Neural progenitor cell (in vitro differentiated cells): Measurements from ENCODE around the gene FCSK. TPM values are rescaled to one million over a fixed set of nuclear protein-coding genes. Genes with fewer than 3 reads are reported as not detected.
"Not testable (repeated sequence)": the region's sequence is repeated elsewhere in the genome, so short reads cannot be mapped to it uniquely, and the experiment has no call there.

Source experiments
- DNase-seq: peaks from one replicate; pipeline ENCODE4 v3.0.0-alpha.2; 2016; ENCODE audit warnings: low spot score
- H2AFZ ChIP-seq: fragments of 200-600 bp; sonication (generic); replicated peaks from 2 replicates; pipeline ENCODE4 v1.6.1; 2016; ENCODE audit warnings: antibody characterized with exemption
- H3F3A ChIP-seq: fragments of 200-600 bp; sonication (generic); 2 replicates; pipeline ENCODE4 v1.6.1; 2016; ENCODE audit warnings: antibody characterized with exemption, low read depth
- H3K27ac ChIP-seq: fragments of 200-600 bp; sonication (generic); 2 replicates; pipeline ENCODE4 v1.5.1; 2016; ENCODE audit warnings: mild to moderate bottlenecking
- H3K27me3 ChIP-seq: fragments of 200-600 bp; sonication (generic); 2 replicates; pipeline ENCODE4 v1.6.1; 2016; ENCODE audit warnings: mild to moderate bottlenecking, moderate library complexity
- H3K36me3 ChIP-seq: fragments of 200-600 bp; sonication (generic); 2 replicates; pipeline ENCODE4 v1.5.1; 2016
- H3K4me1 ChIP-seq: fragments of 200-600 bp; sonication (generic); 2 replicates; pipeline ENCODE4 v1.6.1; 2016; ENCODE audit warnings: mixed run types
- H3K4me2 ChIP-seq: fragments of 200-600 bp; sonication (generic); 2 replicates; pipeline ENCODE4 v1.6.1; 2016
- H3K4me3 ChIP-seq: fragments of 200-600 bp; sonication (generic); 2 replicates; pipeline ENCODE4 v1.5.1; 2016
- H3K79me2 ChIP-seq: fragments of 200-600 bp; sonication (generic); 2 replicates; pipeline ENCODE4 v1.6.1; 2016; ENCODE audit warnings: low read depth
- H3K9ac ChIP-seq: fragments of 200-600 bp; sonication (generic); 2 replicates; pipeline ENCODE4 v1.6.1; 2016
- H3K9me3 ChIP-seq: fragments of 200-600 bp; sonication (generic); 2 replicates; pipeline ENCODE4 v1.5.1; 2016; ENCODE audit warnings: low read depth
- H4K20me1 ChIP-seq: fragments of 200-600 bp; sonication (generic); 2 replicates; pipeline ENCODE4 v1.6.1; 2016; ENCODE audit warnings: low read depth
- H3K27ac Mint-ChIP-seq: 3 replicates; pipeline ENCODE4 v1.8.0; 2021; ENCODE audit warnings: mixed read lengths
- H3K27me3 Mint-ChIP-seq: 2 replicates; pipeline ENCODE4 v1.8.0; 2022; ENCODE audit warnings: low read depth, mild to moderate bottlenecking, inconsistent platforms, moderate library complexity, mixed read lengths; ENCODE audit not compliant: insufficient read depth
- H3K36me3 Mint-ChIP-seq: 3 replicates; pipeline ENCODE4 v1.8.0; 2021; ENCODE audit warnings: mixed read lengths
- H3K4me1 Mint-ChIP-seq: 3 replicates; pipeline ENCODE4 v1.8.0; 2021; ENCODE audit warnings: mixed read lengths
- H3K4me3 Mint-ChIP-seq: 3 replicates; pipeline ENCODE4 v1.8.0; 2021; ENCODE audit warnings: mild to moderate bottlenecking, moderate library complexity, mixed read lengths
- H3K9me3 Mint-ChIP-seq: 3 replicates; pipeline ENCODE4 v1.8.0; 2020; ENCODE audit warnings: mixed read lengths
- EZH2 ChIP-seq: fragments of 200-600 bp; sonication (generic); IDR thresholded peaks from 2 replicates; pipeline ENCODE4 v1.6.1; 2017; ENCODE audit warnings: antibody characterized with exemption, mild to moderate bottlenecking, moderate library complexity
- EZH2phosphoT487 ChIP-seq: fragments of 200-600 bp; sonication (generic); IDR thresholded peaks from 2 replicates; pipeline ENCODE4 v1.6.1; 2017; ENCODE audit warnings: antibody characterized with exemption
- total RNA-seq: library from RNA; depleted of rRNA; stranded (reverse); fragments of >200 nt; gene quantifications from 2 replicates; pipeline ENCODE4 v1.2.3, GENCODE V29; 2015; ENCODE audit warnings: low replicate concordance
- TF ChIP-seq, protein P1 (sequence below): fragments of 200-600 bp; sonication (generic); IDR thresholded peaks from 2 replicates; pipeline ENCODE4 v1.5.1; 2017; ENCODE audit warnings: antibody characterized with exemption, mild to moderate bottlenecking

The FCSK gene
- total RNA-seq, 1 donor from 2014 or later: 11.0 TPM

DNA sequence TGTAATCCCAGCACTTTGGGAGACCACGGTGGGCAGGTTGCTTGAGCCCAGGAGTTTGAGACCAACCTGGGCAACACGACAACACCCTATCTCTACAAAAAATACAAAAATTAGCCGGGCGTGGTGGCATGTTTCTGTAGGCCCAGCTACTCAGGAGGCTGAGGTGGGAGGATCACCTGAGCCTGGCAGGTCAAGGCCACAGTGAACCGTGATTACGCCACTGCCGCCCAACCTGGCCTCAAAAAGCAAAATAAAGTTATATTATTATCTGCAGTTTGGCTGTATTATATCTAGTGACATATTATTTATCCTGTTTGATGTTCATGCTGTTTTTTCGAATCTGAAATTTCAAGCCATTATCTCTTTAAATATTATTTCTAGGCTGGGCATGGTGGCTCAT, 42.0 kb upstream of the FCSK start:
- peaks cover 9% of the 10 kb centered on the region for H3F3A ChIP-seq
- H2AFZ ChIP-seq: no peak overlapping the region
- peaks cover 12% of the 10 kb centered on the region for H3K36me3 Mint-ChIP-seq
- H3K27ac ChIP-seq: no peak overlapping the region
- H3K79me2 ChIP-seq: peaks cover 4% of the 10 kb centered on the region
- no peak overlapping the region for H3K4me3 Mint-ChIP-seq
- peaks cover 27% of the 10 kb centered on the region for H4K20me1 ChIP-seq
- TF ChIP-seq EZH2 (no peak), EZH2phosphoT487 (no peak)
- TF ChIP-seq, protein P1, sequence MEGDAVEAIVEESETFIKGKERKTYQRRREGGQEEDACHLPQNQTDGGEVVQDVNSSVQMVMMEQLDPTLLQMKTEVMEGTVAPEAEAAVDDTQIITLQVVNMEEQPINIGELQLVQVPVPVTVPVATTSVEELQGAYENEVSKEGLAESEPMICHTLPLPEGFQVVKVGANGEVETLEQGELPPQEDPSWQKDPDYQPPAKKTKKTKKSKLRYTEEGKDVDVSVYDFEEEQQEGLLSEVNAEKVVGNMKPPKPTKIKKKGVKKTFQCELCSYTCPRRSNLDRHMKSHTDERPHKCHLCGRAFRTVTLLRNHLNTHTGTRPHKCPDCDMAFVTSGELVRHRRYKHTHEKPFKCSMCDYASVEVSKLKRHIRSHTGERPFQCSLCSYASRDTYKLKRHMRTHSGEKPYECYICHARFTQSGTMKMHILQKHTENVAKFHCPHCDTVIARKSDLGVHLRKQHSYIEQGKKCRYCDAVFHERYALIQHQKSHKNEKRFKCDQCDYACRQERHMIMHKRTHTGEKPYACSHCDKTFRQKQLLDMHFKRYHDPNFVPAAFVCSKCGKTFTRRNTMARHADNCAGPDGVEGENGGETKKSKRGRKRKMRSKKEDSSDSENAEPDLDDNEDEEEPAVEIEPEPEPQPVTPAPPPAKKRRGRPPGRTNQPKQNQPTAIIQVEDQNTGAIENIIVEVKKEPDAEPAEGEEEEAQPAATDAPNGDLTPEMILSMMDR: no peak
- DNase-seq: no peak
- H3K9ac ChIP-seq: no peak overlapping the region
- peaks cover 2% of the 10 kb centered on the region for H3K27me3 Mint-ChIP-seq
- no peak overlapping the region for H3K27ac Mint-ChIP-seq
- no peaks in the 10 kb centered on the region for H3K9me3 Mint-ChIP-seq
- H3K4me1 ChIP-seq: peaks cover 17% of the 10 kb centered on the region
- no peaks in the 10 kb centered on the region for H3K36me3 ChIP-seq
- H3K9me3 ChIP-seq: no peaks in the 10 kb centered on the region
- H3K4me1 Mint-ChIP-seq: peaks cover 13% of the 10 kb centered on the region
- no peak overlapping the region for H3K4me2 ChIP-seq
- H3K4me3 ChIP-seq: no peak overlapping the region
- no peaks in the 10 kb centered on the region for H3K27me3 ChIP-seq

DNA sequence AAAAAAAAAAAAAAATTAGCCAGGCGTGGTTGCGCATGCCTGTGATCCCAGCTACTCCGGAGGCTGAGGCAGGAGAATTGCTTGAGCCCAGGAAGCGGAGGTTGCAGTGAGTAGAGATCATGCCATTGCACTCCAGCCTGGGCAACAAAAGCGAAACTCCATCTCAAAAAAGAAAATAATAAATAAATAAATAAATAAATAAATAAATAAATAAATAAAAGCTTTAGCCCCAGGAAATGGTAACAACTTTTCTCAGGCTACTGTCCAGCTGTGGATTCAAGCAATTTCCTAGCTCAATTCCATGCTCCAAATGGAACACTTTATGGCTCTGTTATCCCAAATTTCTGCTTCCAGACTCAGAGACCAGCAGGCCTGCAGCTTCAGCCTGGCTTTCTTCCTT, 40.8 kb upstream of the FCSK start:
- peaks cover 12% of the 10 kb centered on the region for H3K36me3 Mint-ChIP-seq
- H3K27ac Mint-ChIP-seq, H2AFZ ChIP-seq, H3K4me3 Mint-ChIP-seq, H3K36me3 ChIP-seq, H3K4me2 ChIP-seq, H3K4me1 Mint-ChIP-seq, H3K9me3 ChIP-seq, H3K9me3 Mint-ChIP-seq, H3K9ac ChIP-seq, DNase-seq, H3K27ac ChIP-seq, H3K27me3 Mint-ChIP-seq, H3F3A ChIP-seq, H3K27me3 ChIP-seq, H3K4me3 ChIP-seq, H3K4me1 ChIP-seq: not testable (repeated sequence)
- peaks cover 12% of the 10 kb centered on the region for H3K79me2 ChIP-seq
- peaks cover 25% of the 10 kb centered on the region for H4K20me1 ChIP-seq

DNA sequence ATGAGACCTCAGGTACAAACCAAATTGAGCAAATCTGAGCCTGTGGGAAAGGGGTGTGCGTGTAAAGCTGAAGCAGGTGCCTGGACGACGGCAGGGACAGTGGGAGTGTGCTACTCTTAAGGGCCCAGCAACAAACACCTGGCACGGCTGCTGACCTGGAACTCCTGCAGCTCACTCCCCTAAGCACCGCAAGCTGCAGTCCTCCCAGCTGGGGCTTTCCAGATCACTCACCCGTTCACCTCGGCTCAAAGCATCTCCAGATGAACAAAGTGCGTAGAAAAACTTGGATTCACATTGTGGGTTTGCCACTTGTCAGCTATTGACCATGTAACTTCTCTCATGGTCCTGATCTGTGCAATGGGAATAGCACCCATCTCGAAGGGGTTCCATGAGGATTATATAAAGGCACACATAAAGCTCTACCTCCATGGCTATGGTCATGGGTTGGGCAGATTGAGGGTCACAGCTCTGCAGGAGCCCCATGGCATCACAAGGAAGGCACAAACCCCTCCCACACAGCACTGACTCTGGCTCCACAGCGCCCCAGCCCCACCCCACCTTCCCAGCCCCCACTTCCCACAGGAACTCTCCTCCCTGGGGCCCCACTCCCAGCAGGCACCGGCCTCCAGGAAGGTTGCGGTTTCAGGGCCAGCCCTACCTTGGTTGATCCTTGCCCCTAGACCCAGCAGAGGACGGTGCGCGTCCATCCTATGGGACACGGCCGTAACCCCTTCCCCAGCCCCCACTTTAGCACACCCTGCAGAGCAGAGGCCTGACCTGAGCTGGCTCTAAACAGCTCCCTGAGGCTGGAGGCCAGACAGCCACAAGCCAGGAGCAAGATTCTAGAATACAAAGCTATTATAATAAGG, 37.4 kb upstream of the FCSK start:
- no peaks in the 10 kb centered on the region for H3K27me3 Mint-ChIP-seq
- no peak overlapping the region for H3K27ac Mint-ChIP-seq
- Histone ChIP-seq H2AFZ (no peak overlapping the region), H3K27ac (no peak overlapping the region), H4K20me1 (peaks cover 51% of the 10 kb centered on the region), H3K9me3 (no peaks in the 10 kb centered on the region), H3F3A (no peaks in the 10 kb centered on the region), H3K9ac (no peak overlapping the region), H3K4me2 (no peak overlapping the region), H3K36me3 (no peaks in the 10 kb centered on the region), H3K4me3 (no peak overlapping the region), H3K27me3 (no peaks in the 10 kb centered on the region), H3K4me1 (peaks cover 20% of the 10 kb centered on the region), H3K79me2 (peaks cover 35% of the 10 kb centered on the region)
- no peaks in the 10 kb centered on the region for H3K9me3 Mint-ChIP-seq
- no peak overlapping the region for H3K4me3 Mint-ChIP-seq
- no peak for TF ChIP-seq EZH2
- TF ChIP-seq, protein P1: no peak
- no peak for TF ChIP-seq EZH2phosphoT487
- DNase-seq: no peak
- peaks cover 33% of the 10 kb centered on the region for H3K4me1 Mint-ChIP-seq
- H3K36me3 Mint-ChIP-seq: peaks cover 10% of the 10 kb centered on the region

DNA sequence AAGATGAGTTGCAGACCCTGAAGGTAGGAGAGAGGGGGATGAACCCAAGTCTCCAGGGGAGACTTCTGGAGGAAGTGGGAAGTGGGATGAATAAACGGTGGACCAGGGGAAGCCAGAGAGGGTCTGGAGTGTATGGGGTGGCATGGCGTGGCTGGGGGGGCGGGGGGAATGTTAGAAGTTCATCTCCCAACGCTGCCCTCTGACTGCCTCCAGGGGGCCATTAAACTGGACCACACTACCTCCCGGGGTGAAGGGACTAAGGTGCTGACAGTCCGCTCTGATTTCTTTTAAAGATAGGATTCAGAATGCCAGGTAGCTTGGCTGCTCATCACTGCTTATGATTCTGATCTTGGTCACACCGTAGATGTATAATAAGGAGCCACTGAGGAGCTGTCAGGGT, 36.7 kb upstream of the FCSK start:
- Histone ChIP-seq H3K79me2 (peaks cover 41% of the 10 kb centered on the region), H4K20me1 (peaks cover 57% of the 10 kb centered on the region)

More for the DNA sequence above, 36.7 kb upstream of the FCSK start:
- H2AFZ ChIP-seq: no peak overlapping the region
- H3K4me1 Mint-ChIP-seq: peaks cover 34% of the 10 kb centered on the region
- H3K27me3 Mint-ChIP-seq: no peaks in the 10 kb centered on the region
- H3K4me1 ChIP-seq: peaks cover 20% of the 10 kb centered on the region
- no peak overlapping the region for H3K27ac ChIP-seq
- no peak overlapping the region for H3K9ac ChIP-seq
- H3K27ac Mint-ChIP-seq: peak overlapping the region; percentile 42
- no peaks in the 10 kb centered on the region for H3F3A ChIP-seq
- no peaks in the 10 kb centered on the region for H3K36me3 ChIP-seq
- H3K9me3 ChIP-seq: no peaks in the 10 kb centered on the region
- no peak overlapping the region for H3K4me3 Mint-ChIP-seq
- peaks cover 8% of the 10 kb centered on the region for H3K36me3 Mint-ChIP-seq
- H3K4me3 ChIP-seq: no peak overlapping the region
- no peak for DNase-seq
- H3K4me2 ChIP-seq: no peak overlapping the region
- TF ChIP-seq EZH2phosphoT487 (no peak), EZH2 (no peak)
- TF ChIP-seq, protein P1: no peak
- H3K27me3 ChIP-seq: no peaks in the 10 kb centered on the region
- H3K9me3 Mint-ChIP-seq: no peaks in the 10 kb centered on the region
